Loucy (cell line): ENCODE data around the gene CELSR1.

Experiments used
- H2AFZ ChIP-seq: fragments of 200-600 bp; sonication (generic); 2 replicates; pipeline ENCODE4 v1.6.0; 2016; ENCODE audit warnings: antibody characterized with exemption, mild to moderate bottlenecking, low read length, moderate library complexity
- H3F3A ChIP-seq: fragments of 200-600 bp; 2 replicates; pipeline ENCODE4 v1.6.0; 2016; ENCODE audit warnings: antibody characterized with exemption, low read depth, mild to moderate bottlenecking
- H3K27me3 ChIP-seq: fragments of 200-600 bp; sonication (generic); 2 replicates; pipeline ENCODE4 v1.6.1; 2014; ENCODE audit warnings: low read length, mild to moderate bottlenecking; ENCODE audit not compliant: insufficient read depth, poor library complexity, severe bottlenecking
- H3K36me3 ChIP-seq: fragments of 200-600 bp; sonication (generic); 2 replicates; pipeline ENCODE4 v1.6.1; 2016; ENCODE audit warnings: low read length; ENCODE audit not compliant: insufficient read depth
- H3K4me1 ChIP-seq: fragments of 200-600 bp; sonication (generic); 2 replicates; pipeline ENCODE4 v1.5.1; 2014; ENCODE audit warnings: low read length, mild to moderate bottlenecking; ENCODE audit not compliant: insufficient read depth, poor library complexity, severe bottlenecking
- H3K4me2 ChIP-seq: fragments of 200-600 bp; sonication (generic); 2 replicates; pipeline ENCODE4 v1.6.0; 2014; ENCODE audit warnings: antibody characterized with exemption, low read length, low read depth, mild to moderate bottlenecking; ENCODE audit not compliant: poor library complexity, severe bottlenecking
- H3K4me3 ChIP-seq: fragments of 200-600 bp; sonication (generic); 2 replicates; pipeline ENCODE4 v1.5.1; 2014; ENCODE audit warnings: low read length, mild to moderate bottlenecking, mixed read lengths; ENCODE audit not compliant: poor library complexity, severe bottlenecking
- H3K79me2 ChIP-seq: fragments of 200-600 bp; sonication (generic); 2 replicates; pipeline ENCODE4 v1.6.1; 2014; ENCODE audit warnings: low read length; ENCODE audit not compliant: insufficient read depth
- H3K9ac ChIP-seq: fragments of 200-600 bp; sonication (generic); 2 replicates; pipeline ENCODE4 v1.6.0; 2014; ENCODE audit warnings: mild to moderate bottlenecking, low read depth, low read length, moderate library complexity; ENCODE audit not compliant: poor library complexity, severe bottlenecking
- H3K9me2 ChIP-seq: fragments of 200-600 bp; sonication (generic); replicated peaks from 2 replicates; pipeline ENCODE4 v1.6.1; 2016; ENCODE audit warnings: low read depth, low read length, mixed read lengths
- H3K9me3 ChIP-seq: fragments of 200-600 bp; sonication (generic); 2 replicates; pipeline ENCODE4 v1.6.1; 2014; ENCODE audit warnings: mild to moderate bottlenecking, antibody characterized with exemption, low read length, low read depth; ENCODE audit not compliant: insufficient read depth
- H4K20me1 ChIP-seq: fragments of 200-600 bp; sonication (generic); 2 replicates; pipeline ENCODE4 v1.6.0; 2014; ENCODE audit warnings: antibody characterized with exemption, low read length, mild to moderate bottlenecking; ENCODE audit not compliant: insufficient read depth, poor library complexity, severe bottlenecking
- CTCF ChIP-seq: fragments of 200-600 bp; sonication (generic); conservative IDR thresholded peaks from 2 replicates; pipeline ENCODE4 v1.5.1; 2014; ENCODE audit warnings: mild to moderate bottlenecking, antibody characterized with exemption, low read length
- EZH2phosphoT487 ChIP-seq: fragments of 200-600 bp; IDR thresholded peaks from 2 replicates; pipeline ENCODE4 v1.6.1; 2018; ENCODE audit warnings: antibody characterized with exemption, mild to moderate bottlenecking, moderate library complexity, borderline replicate concordance

CELSR1 gene

GRCh38 chr22:46578251-46578823, 40.9 kb upstream of the CELSR1 start:
- no peak overlapping the region for H2AFZ ChIP-seq
- H3K36me3 ChIP-seq: no peaks in the 10 kb centered on the region
- peaks cover 55% of the 10 kb centered on the region for H3K4me1 ChIP-seq
- peaks cover 13% of the 10 kb centered on the region for H4K20me1 ChIP-seq
- H3K4me3 ChIP-seq: peak overlapping the region; percentile 84
- no peaks in the 10 kb centered on the region for H3K9me2 ChIP-seq
- peaks cover 40% of the 10 kb centered on the region for H3K79me2 ChIP-seq
- H3K9me3 ChIP-seq: no peaks in the 10 kb centered on the region
- H3K4me2 ChIP-seq: peak overlapping the region; percentile 95
- H3K9ac ChIP-seq: peak overlapping the region; percentile 71
- no peaks in the 10 kb centered on the region for H3K27me3 ChIP-seq
- H3F3A ChIP-seq: no peaks in the 10 kb centered on the region
- TF ChIP-seq EZH2phosphoT487: no peak
- TF ChIP-seq CTCF: no peak

GRCh38 chr22:46577368-46578249, 40.2 kb upstream of the CELSR1 start:
- no peaks in the 10 kb centered on the region for H3K36me3 ChIP-seq
- H4K20me1 ChIP-seq: peaks cover 13% of the 10 kb centered on the region
- H3K27me3 ChIP-seq: no peaks in the 10 kb centered on the region
- H3K9ac ChIP-seq: peak overlapping the region; percentile 71
- H3K79me2 ChIP-seq: peaks cover 39% of the 10 kb centered on the region
- peak overlapping the region; percentile 84 for H3K4me3 ChIP-seq
- peak overlapping the region; percentile 95 for H3K4me2 ChIP-seq
- no peaks in the 10 kb centered on the region for H3K9me3 ChIP-seq
- H3K4me1 ChIP-seq: peaks cover 55% of the 10 kb centered on the region
- TF ChIP-seq EZH2phosphoT487 (no peak), CTCF (no peak)
- H3K9me2 ChIP-seq: no peaks in the 10 kb centered on the region
- no peaks in the 10 kb centered on the region for H3F3A ChIP-seq
- peak overlapping the region; percentile 43; the same call in 1 of the 2 replicates for H2AFZ ChIP-seq

GRCh38 chr22:46576556-46577367, 39.3 kb upstream of the CELSR1 start:
- peak overlapping the region; percentile 84 for H3K4me3 ChIP-seq
- H2AFZ ChIP-seq: peak overlapping the region; percentile 86
- peaks cover 38% of the 10 kb centered on the region for H3K79me2 ChIP-seq
- H4K20me1 ChIP-seq: peaks cover 9% of the 10 kb centered on the region
- no peaks in the 10 kb centered on the region for H3K27me3 ChIP-seq
- H3K36me3 ChIP-seq: no peaks in the 10 kb centered on the region
- H3K9me3 ChIP-seq: no peaks in the 10 kb centered on the region
- H3F3A ChIP-seq: no peaks in the 10 kb centered on the region
- H3K4me2 ChIP-seq: peak overlapping the region; percentile 81
- H3K9ac ChIP-seq: peak overlapping the region; percentile 75
- TF ChIP-seq CTCF: no peak
- no peak for TF ChIP-seq EZH2phosphoT487
- peaks cover 52% of the 10 kb centered on the region for H3K4me1 ChIP-seq
- H3K9me2 ChIP-seq: no peaks in the 10 kb centered on the region
